Ovary (tissue), 3 donors: ENCODE measurements around the gene SCAMP2.

Experiments used
- CTCF ChIP-seq, 3 donors: fragments of 450-650 bp in 2 of 3; fragments of 200-600 bp in 1 of 3; IDR thresholded peaks; one replicate each; pipeline versions ENCODE4 v1.5.1 to v1.8.0; 2016 to 2022; ENCODE audit warnings: antibody characterized with exemption in 3 of 3, mild to moderate bottlenecking in 1 of 3
- EP300 ChIP-seq: sonication (generic); formaldehyde crosslinking; IDR thresholded peaks from one replicate; pipeline ENCODE4 v1.6.1; 2017; ENCODE audit warnings: antibody characterized with exemption
- POLR2A ChIP-seq: fragments of 450-650 bp; IDR thresholded peaks from one replicate; pipeline ENCODE4 v1.6.1; 2017; ENCODE audit warnings: antibody characterized with exemption, mild to moderate bottlenecking, moderate library complexity
- donor health status: DM: no; HTN: no; CAD: no.

DNA sequence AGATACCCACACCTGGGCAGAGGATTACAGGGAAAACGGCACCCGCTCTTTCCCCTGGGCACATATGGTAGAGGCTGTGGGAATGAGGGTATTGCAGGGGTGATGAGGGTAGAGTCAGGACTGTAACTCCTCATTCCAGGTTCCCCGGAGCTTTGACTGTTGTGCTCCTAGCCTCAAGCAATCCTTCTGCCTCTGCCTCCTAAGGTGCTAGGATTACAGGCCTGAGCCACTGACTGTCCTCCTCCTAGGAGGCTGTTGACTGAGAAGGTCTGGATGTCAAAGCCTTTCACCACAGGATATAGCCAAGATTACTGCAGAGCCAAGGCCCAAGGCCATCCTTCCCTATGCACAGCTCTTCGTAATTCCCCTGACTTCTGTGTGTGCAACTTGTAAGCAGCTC lies 15.6 kb upstream of the SCAMP2 start:
- no peak for TF ChIP-seq CTCF (IDR thresholded peaks at IDR 0.05)
- TF ChIP-seq POLR2A, result no peak
- no peak for TF ChIP-seq EP300
